Adrenal gland (tissue), 12 donors: ENCODE results near the gene DUSP1. TPM values are rescaled to one million over a fixed set of nuclear protein-coding genes. Genes with fewer than 3 reads are reported as not detected.

ENCODE experiments used
- DNase-seq, 7 donors: peaks; one replicate each; pipeline ENCODE4 v3.0.0-alpha.2; 2019 to 2020
- H3K27ac ChIP-seq, 5 donors: fragments of 200-600 bp; sonication (generic) in 4 of 5; 1 replicate in 3 of 5; 2 replicates in 2 of 5; pipeline versions ENCODE4 v1.5.1 to v1.8.0; 2016 to 2020; ENCODE audit warnings: mild to moderate bottlenecking in 1 of 5
- H3K27me3 ChIP-seq: fragments of 200-600 bp; 2 replicates; pipeline ENCODE4 v1.8.0; 2021
- H3K36me3 ChIP-seq, 2 donors: fragments of 200-600 bp; replicated peaks in 1 of 2; 1 replicate in 1 of 2; 2 replicates in 1 of 2; pipeline versions ENCODE4 v1.5.1 to v1.8.0; 2018 to 2022
- H3K4me1 ChIP-seq, 2 donors: fragments of 200-600 bp; replicated peaks in 1 of 2; 1 replicate in 1 of 2; 2 replicates in 1 of 2; pipeline versions ENCODE4 v1.5.1 to v1.8.0; 2018 to 2021
- H3K4me3 ChIP-seq, 4 donors: fragments of 200-600 bp; sonication (generic) in 3 of 4; one replicate each; pipeline ENCODE4 v1.5.1; 2016 to 2018
- H3K9me3 ChIP-seq, 3 donors: fragments of 200-600 bp; sonication (generic) in 1 of 3; replicated peaks in 1 of 3; 1 replicate in 2 of 3; 2 replicates in 1 of 3; pipeline versions ENCODE4 v1.5.1 to v1.8.0; 2016 to 2021
- POLR2A ChIP-seq, 2 donors: fragments of 450-650 bp; IDR thresholded peaks; one replicate each; pipeline ENCODE4 v1.6.1; 2017; ENCODE audit warnings: antibody characterized with exemption in 2 of 2, mild to moderate bottlenecking in 2 of 2, moderate library complexity in 1 of 2
- WGBS, 4 donors: extraction: QIAGEN DNeasy Blood & Tissue Kit in 2 of 4; methylation state at CpG; one replicate each; pipeline versions ENCODE4 v1.1.5 to v1.1.7; 2013 to 2017; 5-methylcytosine and 5-hydroxymethylcytosine counted together
- intact Hi-C, 2 donors: fragments of 100-400 bp; cut with DNase I; formaldehyde crosslinking; loops; one replicate each; pipeline versions ENCODE4 v1.14.1 to v1.15.0; 2022 to 2023
- polyA plus RNA-seq, 3 donors: library from polyadenylated mRNA; stranded (reverse); fragments of 200-250 nt in 2 of 3; fragments of 350-450 nt in 1 of 3; fragmentation: Illumina TruSeq in 1 of 3; extraction: RNeasy Lipid Tissue Mini Kit (QIAGEN cat#74804) in 1 of 3; gene quantifications; one replicate each; pipeline ENCODE4 v1.2.3, GENCODE V29; 2013 to 2014
- total RNA-seq, 9 donors: library from RNA; depleted of rRNA in 4 of 9; stranded (reverse); fragments of >200 nt in 4 of 9; fragments of 120-200 nt in 1 of 9; fragmentation: NEBNext Ultra II Directional in 1 of 9; extraction: Animal tissue kit (Norgen Biotek cat#: 25700) in 1 of 9; gene quantifications; one replicate each; pipeline versions ENCODE4 v1.1.0 to v1.2.4, GENCODE V29; 2013 to 2023
- TF ChIP-seq, protein P1 (sequence below), 6 experiments: fragments of 450-650 bp in 4 of 6; fragments of 200-600 bp in 2 of 6; sonication (generic) in 1 of 6; IDR thresholded peaks; 1 replicate in 5 of 6; 2 replicates in 1 of 6; pipeline versions ENCODE4 v1.5.1 to v1.8.0; 2016 to 2021; ENCODE audit warnings: antibody characterized with exemption in 6 of 6, mild to moderate bottlenecking in 2 of 6, moderate library complexity in 1 of 6
- donor health status: healthy with polysubstance abuse.
- donor health status: Bipolar disorder and iron deficiency.
- donor health status: DM: yes; HTN: yes; CAD: no.
- donor health status: DM: no; HTN: no; CAD: no.
- donor health status: DM: no; HTN: no; CAD: no.
- donor health status: DM: yes; HTN: yes; CAD: no.

Gene DUSP1
- total and polyA plus RNA-seq, 12 donors = 59.5 to 603 (median 260) TPM

DNA sequence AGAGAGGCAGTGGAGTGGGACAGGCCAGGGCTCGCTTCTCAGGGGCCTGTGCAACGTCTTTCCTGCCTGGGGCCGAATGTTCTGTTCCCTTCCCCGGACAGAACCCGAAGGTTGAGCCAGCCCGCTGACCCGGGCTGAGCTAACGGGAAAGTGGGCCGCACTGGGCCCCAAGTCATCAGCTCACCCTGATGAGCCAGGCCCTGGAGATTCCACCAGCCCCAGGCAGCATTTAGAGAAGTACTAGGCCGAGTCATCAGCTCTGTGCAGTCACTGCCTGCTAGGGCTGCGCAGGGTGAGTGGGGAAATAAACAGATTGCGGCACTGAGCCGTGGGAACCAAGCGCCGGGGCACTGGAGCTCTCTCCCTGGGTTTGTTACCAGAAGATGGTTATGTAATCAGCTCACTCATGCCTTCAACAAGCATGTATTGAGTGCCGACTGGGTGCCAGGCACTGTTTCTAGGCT, 29.1 kb upstream of the DUSP1 start:
- Histone ChIP-seq H3K4me1 (peaks cover 16 to 40% of the 10 kb centered on the region in 2 donors), H3K27ac (peak overlapping the region in 4 of 5 donors; percentile 41 to 91 (median 76)), H3K9me3 (no peaks in the 10 kb centered on the region), H3K27me3 (no peaks in the 10 kb centered on the region), H3K4me3 (no peak overlapping the region), H3K36me3 (no peaks in the 10 kb centered on the region)
- WGBS, 4 donors = 66 to 83% (median 75%) methylated on average over 7 to 16 of the region's 16 CpGs
- TF ChIP-seq, protein P1, sequence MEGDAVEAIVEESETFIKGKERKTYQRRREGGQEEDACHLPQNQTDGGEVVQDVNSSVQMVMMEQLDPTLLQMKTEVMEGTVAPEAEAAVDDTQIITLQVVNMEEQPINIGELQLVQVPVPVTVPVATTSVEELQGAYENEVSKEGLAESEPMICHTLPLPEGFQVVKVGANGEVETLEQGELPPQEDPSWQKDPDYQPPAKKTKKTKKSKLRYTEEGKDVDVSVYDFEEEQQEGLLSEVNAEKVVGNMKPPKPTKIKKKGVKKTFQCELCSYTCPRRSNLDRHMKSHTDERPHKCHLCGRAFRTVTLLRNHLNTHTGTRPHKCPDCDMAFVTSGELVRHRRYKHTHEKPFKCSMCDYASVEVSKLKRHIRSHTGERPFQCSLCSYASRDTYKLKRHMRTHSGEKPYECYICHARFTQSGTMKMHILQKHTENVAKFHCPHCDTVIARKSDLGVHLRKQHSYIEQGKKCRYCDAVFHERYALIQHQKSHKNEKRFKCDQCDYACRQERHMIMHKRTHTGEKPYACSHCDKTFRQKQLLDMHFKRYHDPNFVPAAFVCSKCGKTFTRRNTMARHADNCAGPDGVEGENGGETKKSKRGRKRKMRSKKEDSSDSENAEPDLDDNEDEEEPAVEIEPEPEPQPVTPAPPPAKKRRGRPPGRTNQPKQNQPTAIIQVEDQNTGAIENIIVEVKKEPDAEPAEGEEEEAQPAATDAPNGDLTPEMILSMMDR (IDR thresholded peaks at IDR 0.05) = no peak
- no peak for TF ChIP-seq POLR2A (IDR thresholded peaks at IDR 0.05)
- peak in 6 of 7 donors; percentile 56 to 78 (median 75) for DNase-seq
- intact Hi-C loops = no loop called here

DNA sequence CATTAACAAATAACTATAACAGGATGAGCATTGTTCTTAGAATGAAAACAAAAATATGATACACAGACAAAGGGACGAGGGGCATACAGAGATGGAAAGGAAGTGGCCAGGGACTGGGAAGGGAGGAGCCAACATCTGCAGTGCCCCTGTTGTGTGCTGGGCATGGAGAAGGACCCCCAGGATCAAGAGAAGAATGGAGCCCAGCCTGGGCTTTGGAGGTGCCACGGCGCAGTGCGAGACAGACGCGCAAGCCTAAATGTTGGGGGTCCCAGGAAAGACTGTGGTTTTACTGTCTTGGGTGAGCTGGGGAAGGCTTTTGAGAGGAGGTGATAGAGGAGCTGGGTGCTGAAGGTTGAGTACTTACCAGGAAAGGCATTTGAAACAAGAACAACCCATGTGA, 28.4 kb upstream of the DUSP1 start:
- Histone ChIP-seq H3K4me1 (peaks cover 16 to 46% of the 10 kb centered on the region in 2 donors), H3K27ac (peak overlapping the region in 2 of 5 donors; percentile 86 to 91), H3K9me3 (no peaks in the 10 kb centered on the region), H3K36me3 (no peaks in the 10 kb centered on the region), H3K27me3 (no peaks in the 10 kb centered on the region), H3K4me3 (no peak overlapping the region)
- 90 to 94% (median 93%) methylated on average over 6 of the region's 6 CpGs for WGBS, 4 donors
- DNase-seq = peak in 1 of 7 donors; percentile 41
- intact Hi-C loops = no loop called here
- no peak for TF ChIP-seq POLR2A (IDR thresholded peaks at IDR 0.05)

DNA sequence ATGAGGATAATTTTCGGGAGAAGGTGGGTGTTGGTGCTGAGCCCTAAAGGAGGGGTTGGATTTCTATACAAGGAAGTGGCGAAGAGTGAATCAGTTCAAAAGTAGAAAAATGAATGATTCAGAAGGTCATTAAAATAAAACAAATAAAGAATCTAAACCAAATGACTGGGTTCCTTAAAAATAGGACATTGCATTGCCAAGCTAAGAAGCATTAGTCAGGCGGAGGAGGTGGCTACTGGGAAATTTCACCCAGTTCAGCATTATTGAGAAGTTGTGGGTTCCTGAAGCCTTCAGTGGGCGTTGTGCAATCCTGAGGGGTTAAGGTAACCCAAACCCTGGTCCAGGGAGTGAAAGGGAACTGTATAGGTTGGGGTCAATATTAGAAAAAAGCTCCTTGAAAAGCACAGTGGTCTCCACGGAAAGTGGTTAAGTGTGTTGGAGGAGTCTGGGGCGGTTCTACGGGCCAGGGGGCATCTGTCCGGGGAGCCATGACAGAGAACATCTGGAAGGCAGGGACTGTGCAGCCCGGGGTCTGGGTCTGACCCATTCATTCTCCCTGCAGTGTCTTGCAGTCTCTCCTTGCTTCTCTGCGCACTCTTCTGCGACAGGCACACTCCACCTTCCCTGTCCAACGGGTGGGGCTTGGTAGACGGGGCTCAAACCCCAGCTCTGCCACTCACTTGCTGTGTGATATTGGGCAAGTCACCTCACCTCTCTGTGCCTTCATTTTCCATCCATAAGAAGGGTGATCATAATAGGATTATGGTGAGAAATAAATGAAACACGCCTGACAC, 27.6 kb upstream of the DUSP1 start:
- no peaks in the 10 kb centered on the region for H3K36me3 ChIP-seq
- TF ChIP-seq, protein P1 (IDR thresholded peaks at IDR 0.05) = no peak
- peak in 1 of 2 donors; percentile 17 for TF ChIP-seq POLR2A (IDR thresholded peaks at IDR 0.05)
- peak overlapping the region in 1 of 4 donors; percentile 8 for H3K4me3 ChIP-seq
- intact Hi-C loops = no loop called here
- H3K9me3 ChIP-seq = no peaks in the 10 kb centered on the region
- peak overlapping the region; percentile 14 to 91 (median 62) for H3K27ac ChIP-seq
- no peaks in the 10 kb centered on the region for H3K27me3 ChIP-seq
- DNase-seq = peak in 6 of 7 donors; percentile 68 to 87 (median 75)
- WGBS, 4 donors = 55 to 63% (median 59%) methylated on average over 14 of the region's 14 CpGs
- peaks cover 16 to 53% of the 10 kb centered on the region in 2 donors for H3K4me1 ChIP-seq

DNA sequence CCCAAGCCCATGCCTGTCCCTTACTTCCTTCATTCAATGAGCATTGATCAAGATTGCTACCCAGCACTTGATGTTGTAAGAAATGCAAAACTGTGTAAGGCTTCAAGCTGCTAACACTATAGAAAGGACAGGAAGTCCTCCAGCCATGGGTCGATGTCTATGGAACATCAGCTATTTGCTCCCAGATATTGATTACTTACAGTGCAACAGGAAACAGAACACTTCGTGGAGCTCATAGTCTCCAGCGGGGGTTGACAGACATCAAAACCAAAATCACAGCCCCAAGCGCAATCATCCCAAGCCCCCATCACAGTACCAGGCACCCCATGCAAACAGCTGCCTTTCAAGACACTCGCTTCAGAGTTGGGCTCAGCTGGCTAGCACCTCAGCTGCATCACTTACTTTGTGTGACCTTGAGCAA, 26.8 kb upstream of the DUSP1 start:
- H3K4me1 ChIP-seq = peaks cover 16 to 51% of the 10 kb centered on the region in 2 donors
- no peaks in the 10 kb centered on the region for H3K27me3 ChIP-seq
- peak overlapping the region in 4 of 5 donors; percentile 33 to 91 (median 74) for H3K27ac ChIP-seq
- no peaks in the 10 kb centered on the region for H3K9me3 ChIP-seq
- 66 to 73% (median 69%) methylated on average over 5 of the region's 5 CpGs for WGBS, 4 donors
- TF ChIP-seq, protein P1 (IDR thresholded peaks at IDR 0.05) = no peak
- TF ChIP-seq POLR2A (IDR thresholded peaks at IDR 0.05) = no peak
- no peaks in the 10 kb centered on the region for H3K36me3 ChIP-seq
- peak in 1 of 7 donors; percentile 51 for DNase-seq
- no peak overlapping the region for H3K4me3 ChIP-seq
- intact Hi-C loops = no loop called here
